ENCODE results near the gene LMAN2L. TPM values are rescaled to one million over a fixed set of nuclear protein-coding genes. Genes with fewer than 3 reads are reported as not detected.

The LMAN2L gene
- total RNA-seq, 4 donors from 2014 or later, result 11.9 to 18.3 (median 16.4) TPM

- Histone ChIP-seq H3K4me3 (no peak overlapping the region), H3K36me3 (no peaks in the 10 kb centered on the region), H3K27me3 (no peaks in the 10 kb centered on the region), H3K4me1 (peaks cover 72% of the 10 kb centered on the region), H3K27ac (peak overlapping the region; percentile 54), H3K9me3 (no peaks in the 10 kb centered on the region)
- no peak for DNase-seq (ENCODE audit: low spot score in 2 of 2)
- 23% methylated on average over 7 of the region's 7 CpGs for WGBS
- TF ChIP-seq POLR2A (IDR thresholded peaks at IDR 0.05) (no peak), POLR2AphosphoS5 (IDR thresholded peaks at IDR 0.05) (peak in 1 of 3 donors; percentile 16), CTCF (IDR thresholded peaks at IDR 0.05) (no peak), EP300 (IDR thresholded peaks at IDR 0.05) (no peak)
Measured at GRCh38 chr2:96769814-96770213, 29.9 kb upstream of the LMAN2L start.

DNA sequence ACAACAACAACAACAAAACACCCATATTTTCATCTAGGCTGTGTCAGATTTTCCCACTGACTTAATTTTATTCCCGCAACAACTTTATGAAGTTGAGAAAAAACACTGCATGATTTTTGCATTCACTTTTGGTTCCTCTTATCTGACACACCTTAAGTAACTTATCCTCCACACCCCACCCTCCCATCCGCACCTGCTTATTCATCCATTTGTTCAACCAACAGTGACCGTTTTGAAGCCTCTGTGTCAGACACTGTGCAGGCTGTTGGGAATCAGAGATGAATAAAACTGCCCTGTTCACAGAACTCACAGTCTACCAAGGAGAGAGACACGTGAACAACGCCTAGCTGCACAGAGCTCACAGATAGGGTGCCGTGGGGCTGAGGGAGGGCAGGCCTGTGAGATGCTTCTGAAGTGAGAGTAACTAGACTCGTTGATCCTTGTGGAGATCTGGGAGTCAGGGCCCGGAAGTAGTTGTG is 28.3 kb upstream of the LMAN2L start:
- peaks cover 75% of the 10 kb centered on the region for H3K4me1 ChIP-seq
- no peak overlapping the region for H3K4me3 ChIP-seq
- H3K36me3 ChIP-seq, result no peaks in the 10 kb centered on the region
- no peaks in the 10 kb centered on the region for H3K9me3 ChIP-seq
- TF ChIP-seq POLR2AphosphoS5 (IDR thresholded peaks at IDR 0.05), result no peak
- no peak for TF ChIP-seq CTCF (IDR thresholded peaks at IDR 0.05)
- no peak for TF ChIP-seq EP300 (IDR thresholded peaks at IDR 0.05)
- no peak for TF ChIP-seq POLR2A (IDR thresholded peaks at IDR 0.05)
- H3K27me3 ChIP-seq, result no peaks in the 10 kb centered on the region
- H3K27ac ChIP-seq, result no peak overlapping the region
- 63% methylated on average over 8 of the region's 8 CpGs for WGBS
- no peak for DNase-seq (ENCODE audit: low spot score in 2 of 2)

- H3K4me1 ChIP-seq, result peaks cover 75% of the 10 kb centered on the region
- H3K4me3 ChIP-seq, result no peak overlapping the region
- no peaks in the 10 kb centered on the region for H3K9me3 ChIP-seq
- no peak overlapping the region for H3K27ac ChIP-seq
- H3K36me3 ChIP-seq, result no peaks in the 10 kb centered on the region
- no peaks in the 10 kb centered on the region for H3K27me3 ChIP-seq
- no peak for DNase-seq (ENCODE audit: low spot score in 2 of 2)
- TF ChIP-seq POLR2AphosphoS5 (IDR thresholded peaks at IDR 0.05), result no peak
- WGBS, result 85% methylated on average over 8 of the region's 9 CpGs
Measured at GRCh38 chr2:96767135-96767871, 27.4 kb upstream of the LMAN2L start.

- TF ChIP-seq POLR2A (IDR thresholded peaks at IDR 0.05) (no peak), CTCF (IDR thresholded peaks at IDR 0.05) (no peak), POLR2AphosphoS5 (IDR thresholded peaks at IDR 0.05) (no peak), EP300 (IDR thresholded peaks at IDR 0.05) (no peak)
- Histone ChIP-seq H3K4me3 (peak overlapping the region; percentile 67), H3K36me3 (no peaks in the 10 kb centered on the region), H3K27me3 (no peaks in the 10 kb centered on the region), H3K9me3 (no peaks in the 10 kb centered on the region), H3K27ac (peak overlapping the region; percentile 26), H3K4me1 (peaks cover 71% of the 10 kb centered on the region)
- DNase-seq (ENCODE audit: low spot score in 2 of 2), result no peak
- WGBS, result 56% methylated on average over 3 of the region's 8 CpGs
Measured at GRCh38 chr2:96764253-96764637, 24.4 kb upstream of the LMAN2L start.

- Histone ChIP-seq H3K27ac (peak overlapping the region; percentile 26), H3K4me1 (peaks cover 70% of the 10 kb centered on the region), H3K27me3 (no peaks in the 10 kb centered on the region), H3K36me3 (no peaks in the 10 kb centered on the region), H3K4me3 (peak overlapping the region; percentile 67), H3K9me3 (no peaks in the 10 kb centered on the region)
- no peak for TF ChIP-seq POLR2A (IDR thresholded peaks at IDR 0.05)
- peak in 1 of 2 donors; percentile 25 for TF ChIP-seq CTCF (IDR thresholded peaks at IDR 0.05)
- no peak for DNase-seq (ENCODE audit: low spot score in 2 of 2)
- WGBS, result 26% methylated on average over 4 of the region's 7 CpGs
Measured at GRCh38 chr2:96763511-96764252, 23.8 kb upstream of the LMAN2L start.

Data from suprapubic skin (tissue), 4 donors.